ENCODE data around the gene TRAPPC12.
"Not testable (repeated sequence)": the region's sequence is repeated elsewhere in the genome, so short reads cannot be mapped to it uniquely, and the experiment has no call there.

TRAPPC12 gene

GRCh38 chr2:3433339-3433699 is 53.8 kb downstream of the TRAPPC12 start:
- DNase-seq = no peak

- no peak for DNase-seq
These were observed 54.4 kb downstream of the TRAPPC12 start for GRCh38 chr2:3433776-3434400.

- no peak for DNase-seq
These were observed 55.2 kb downstream of the TRAPPC12 start for GRCh38 chr2:3434654-3435053.

- no peak for DNase-seq
These were observed 56.0 kb downstream of the TRAPPC12 start for GRCh38 chr2:3435445-3435844.

- DNase-seq = no peak
These were observed 61.0 kb downstream of the TRAPPC12 start for GRCh38 chr2:3440477-3440876.

- no peak for DNase-seq
These were observed 62.0 kb downstream of the TRAPPC12 start for GRCh38 chr2:3441465-3441864.

GRCh38 chr2:3442185-3442584 is 62.7 kb downstream of the TRAPPC12 start:
- no peak for DNase-seq

GRCh38 chr2:3443083-3443482 is 63.6 kb downstream of the TRAPPC12 start:
- no peak for DNase-seq

- DNase-seq = no peak
These were observed 64.1 kb downstream of the TRAPPC12 start for GRCh38 chr2:3443506-3444084.

GRCh38 chr2:3445891-3446290 is 66.4 kb downstream of the TRAPPC12 start:
- no peak for DNase-seq

- DNase-seq = no peak
These were observed 66.9 kb downstream of the TRAPPC12 start for GRCh38 chr2:3446381-3446780.

- DNase-seq = not testable (repeated sequence)
These were observed 67.7 kb downstream of the TRAPPC12 start for GRCh38 chr2:3447186-3447585.

GRCh38 chr2:3447789-3448317 is 68.4 kb downstream of the TRAPPC12 start:
- no peak for DNase-seq

GRCh38 chr2:3448441-3448911 is 69.0 kb downstream of the TRAPPC12 start:
- DNase-seq = not testable (repeated sequence)

GRCh38 chr2:3449086-3449485 is 69.6 kb downstream of the TRAPPC12 start:
- no peak for DNase-seq

GRCh38 chr2:3449936-3450335 is 70.4 kb downstream of the TRAPPC12 start:
- DNase-seq = no peak

- DNase-seq = no peak
These were observed 71.0 kb downstream of the TRAPPC12 start for GRCh38 chr2:3450385-3451010.

GRCh38 chr2:3451169-3451568 is 71.7 kb downstream of the TRAPPC12 start:
- DNase-seq = no peak

- no peak for DNase-seq
These were observed 72.6 kb downstream of the TRAPPC12 start for GRCh38 chr2:3451926-3452671.

- DNase-seq = no peak
These were observed 73.9 kb downstream of the TRAPPC12 start for GRCh38 chr2:3453190-3453999.

GRCh38 chr2:3454005-3454404 is 74.5 kb downstream of the TRAPPC12 start:
- DNase-seq = not testable (repeated sequence)

- no peak for DNase-seq
These were observed 75.3 kb downstream of the TRAPPC12 start for GRCh38 chr2:3454802-3455201.

All from fibroblast of skin of back (primary cell).